AG04449 (cell line): ENCODE measurements around the gene TEKT3.

ENCODE experiments used
- CTCF ChIA-PET: fragments of 350-600 bp; formaldehyde crosslinking; extraction: SDS; loops from one replicate; lab custom pipeline; 2021; ENCODE audit warnings: antibody characterized with exemption; lab: Yijun Ruan, JAX
- POLR2A ChIA-PET: fragments of 400-600, 350-600 bp; formaldehyde crosslinking; extraction: SDS; loops from one replicate; lab custom pipeline; 2020; ENCODE audit warnings: antibody characterized with exemption, inconsistent platforms; lab: Yijun Ruan, JAX
- DNase-seq: peaks from one replicate; pipeline ENCODE4 v3.0.0-alpha.2; 2010; ENCODE audit warnings: low read depth, low spot score
- H3K4me3 ChIP-seq: 2 replicates; pipeline ENCODE4 v1.5.1; 2011; ENCODE audit warnings: low read depth, mild to moderate bottlenecking, control low read depth, low read length
- TF ChIP-seq, protein P1 (sequence below): IDR thresholded peaks from one replicate; pipeline ENCODE4 v1.5.1; 2011; ENCODE audit warnings: mild to moderate bottlenecking, moderate library complexity, low read length, control low read depth, inconsistent platforms; ENCODE audit not compliant: insufficient read depth; ENCODE audit errors: missing control alignments

The TEKT3 gene

DNA sequence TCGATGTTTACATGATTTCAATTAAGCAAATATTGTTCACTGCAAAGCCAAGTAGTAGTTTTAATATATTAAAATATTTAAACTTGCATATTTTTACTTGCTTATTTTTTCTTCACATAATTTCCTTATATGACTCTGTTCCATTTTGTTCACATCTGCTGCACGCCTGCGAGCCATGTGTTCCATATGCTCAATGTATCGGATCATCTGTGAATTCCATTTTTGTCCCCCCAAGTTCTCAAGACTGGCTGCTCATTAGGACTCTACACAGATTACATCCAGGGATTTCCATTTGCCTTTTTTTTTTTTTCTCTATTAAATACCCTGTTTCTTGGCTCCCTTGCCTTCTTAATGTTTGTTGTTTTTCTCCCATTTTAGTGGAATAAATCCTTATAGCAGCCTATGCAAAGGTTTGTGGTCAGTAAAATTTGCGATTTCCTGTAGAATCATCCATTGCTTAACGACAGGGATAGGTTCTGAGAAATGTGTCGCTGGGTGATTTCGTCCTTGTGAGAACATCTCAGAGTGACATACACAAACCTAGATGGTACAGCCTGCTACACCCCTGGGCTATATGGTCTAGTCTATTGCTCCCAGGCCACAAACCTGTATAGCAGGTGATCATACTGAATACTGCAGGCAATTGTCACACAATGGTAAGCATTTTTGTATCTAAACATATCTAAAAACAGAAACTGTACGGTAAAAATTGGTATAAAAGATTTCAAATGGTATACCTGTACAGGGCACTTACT is 30.2 kb upstream of the TEKT3 start:
- TF ChIP-seq, protein P1, sequence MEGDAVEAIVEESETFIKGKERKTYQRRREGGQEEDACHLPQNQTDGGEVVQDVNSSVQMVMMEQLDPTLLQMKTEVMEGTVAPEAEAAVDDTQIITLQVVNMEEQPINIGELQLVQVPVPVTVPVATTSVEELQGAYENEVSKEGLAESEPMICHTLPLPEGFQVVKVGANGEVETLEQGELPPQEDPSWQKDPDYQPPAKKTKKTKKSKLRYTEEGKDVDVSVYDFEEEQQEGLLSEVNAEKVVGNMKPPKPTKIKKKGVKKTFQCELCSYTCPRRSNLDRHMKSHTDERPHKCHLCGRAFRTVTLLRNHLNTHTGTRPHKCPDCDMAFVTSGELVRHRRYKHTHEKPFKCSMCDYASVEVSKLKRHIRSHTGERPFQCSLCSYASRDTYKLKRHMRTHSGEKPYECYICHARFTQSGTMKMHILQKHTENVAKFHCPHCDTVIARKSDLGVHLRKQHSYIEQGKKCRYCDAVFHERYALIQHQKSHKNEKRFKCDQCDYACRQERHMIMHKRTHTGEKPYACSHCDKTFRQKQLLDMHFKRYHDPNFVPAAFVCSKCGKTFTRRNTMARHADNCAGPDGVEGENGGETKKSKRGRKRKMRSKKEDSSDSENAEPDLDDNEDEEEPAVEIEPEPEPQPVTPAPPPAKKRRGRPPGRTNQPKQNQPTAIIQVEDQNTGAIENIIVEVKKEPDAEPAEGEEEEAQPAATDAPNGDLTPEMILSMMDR: no peak
- ChIA-PET POLR2A (no interaction called here), CTCF (no interaction called here)
- no peak for DNase-seq
- H3K4me3 ChIP-seq: no peak overlapping the region

- no peak overlapping the region for H3K4me3 ChIP-seq
- ChIA-PET CTCF (interaction anchor here (0.5 to 1.6 kb wide), 4 partner anchors 9 to 1018 kb away, joined by 3 to 6 read pairs (median 3); no protein-coding TSS in a partner anchor), POLR2A (no interaction called here)
- TF ChIP-seq, protein P1: no peak
- DNase-seq: no peak
Observed at GRCh38 chr17:15368600-15368999, 27.2 kb upstream of the TEKT3 start.

GRCh38 chr17:15366026-15366425 is 24.6 kb upstream of the TEKT3 start:
- H3K4me3 ChIP-seq: no peak overlapping the region
- DNase-seq: no peak
- CTCF ChIA-PET: interaction anchor here (1.5 to 3.6 kb wide), 2 partner anchors 12 to 14 kb away, joined by 3 to 16 read pairs; no protein-coding TSS in a partner anchor
- POLR2A ChIA-PET: no interaction called here
- TF ChIP-seq, protein P1: no peak

- TF ChIP-seq, protein P1: no peak
- H3K4me3 ChIP-seq: no peak overlapping the region
- CTCF ChIA-PET: interaction anchor here (3.6 kb wide), 1 partner anchor 12 kb away, joined by 16 read pairs; no protein-coding TSS in a partner anchor
- POLR2A ChIA-PET: no interaction called here
- no peak for DNase-seq
Observed at GRCh38 chr17:15364615-15365014, 23.2 kb upstream of the TEKT3 start.

GRCh38 chr17:15363702-15364101 is 22.3 kb upstream of the TEKT3 start:
- H3K4me3 ChIP-seq: no peak overlapping the region
- TF ChIP-seq, protein P1: no peak
- POLR2A ChIA-PET: no interaction called here
- CTCF ChIA-PET: interaction anchor here (0.6 to 3.6 kb wide), 2 partner anchors 11 to 123 kb away, joined by 3 to 16 read pairs; no protein-coding TSS in a partner anchor
- DNase-seq: no peak

DNA sequence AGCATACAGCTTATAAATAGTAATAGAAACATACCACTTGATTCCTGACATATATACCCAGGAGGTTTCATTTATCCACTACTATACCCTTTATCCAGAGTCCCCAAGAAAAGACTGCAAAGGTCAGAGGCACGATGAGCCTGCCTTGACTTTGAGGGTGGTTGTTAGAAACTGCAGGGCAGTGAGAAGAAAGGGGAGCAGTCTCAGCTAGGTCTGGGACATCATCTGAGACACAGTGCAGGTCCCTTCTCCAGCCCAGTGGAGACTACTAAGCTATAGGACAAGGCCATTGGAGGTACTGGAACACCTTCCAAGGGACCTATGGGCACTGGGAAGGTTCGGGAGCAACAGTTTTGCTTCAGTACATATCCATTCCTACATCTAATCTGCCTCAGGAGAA is 20.2 kb upstream of the TEKT3 start:
- ChIA-PET CTCF (interaction anchor here (1.0 to 1.1 kb wide), 2 partner anchors 12 to 16 kb away, joined by 3 read pairs; no protein-coding TSS in a partner anchor), POLR2A (interaction anchor here (0.8 kb wide), 1 partner anchor 9 kb away, joined by 3 read pairs; no protein-coding TSS in a partner anchor)
- H3K4me3 ChIP-seq: no peak overlapping the region
- no peak for DNase-seq
- TF ChIP-seq, protein P1: no peak
